H1 (cell line): ENCODE data around the gene SCAP.

Experiments used
- EP300 ChIP-seq, 2 experiments: IDR thresholded peaks; 1 replicate in 1 of 2; 2 replicates in 1 of 2; pipeline ENCODE4 v1.6.1; 2011 to 2012; ENCODE audit warnings: low read depth in 2 of 2, low read length in 2 of 2, mild to moderate bottlenecking in 2 of 2, borderline replicate concordance in 1 of 2, inconsistent platforms in 1 of 2, moderate library complexity in 1 of 2
- EZH2 ChIP-seq: fragments of 200-600 bp; sonication (generic); IDR thresholded peaks from 2 replicates; pipeline ENCODE4 v1.7.1; 2012; ENCODE audit warnings: low read depth, mild to moderate bottlenecking, moderate library complexity, low read length, inconsistent platforms; ENCODE audit not compliant: severe bottlenecking
- POLR2A ChIP-seq, 2 experiments: IDR thresholded peaks; 1 replicate in 1 of 2; 2 replicates in 1 of 2; pipeline ENCODE4 v1.6.1; 2011; ENCODE audit warnings: low read depth in 2 of 2, low read length in 2 of 2, mild to moderate bottlenecking in 2 of 2; ENCODE audit errors: control extremely low read depth in 1 of 2
- POLR2AphosphoS5 ChIP-seq: IDR thresholded peaks from 2 replicates; pipeline ENCODE4 v1.6.1; 2011; ENCODE audit warnings: low read depth, low read length
- RFX5 ChIP-seq: IDR thresholded peaks from 2 replicates; pipeline ENCODE4 v1.6.1; 2011; ENCODE audit warnings: low read depth, low read length, improper control_type of control experiment, borderline replicate concordance
- SP4 ChIP-seq: IDR thresholded peaks from 2 replicates; pipeline ENCODE4 v1.6.1; 2012; ENCODE audit warnings: low read length, inconsistent platforms
- YY1 ChIP-seq: IDR thresholded peaks from 2 replicates; pipeline ENCODE4 v1.6.1; 2011; ENCODE audit warnings: low read depth, mild to moderate bottlenecking, low read length
- TF ChIP-seq, protein P1 (sequence below), 3 experiments: IDR thresholded peaks; 1 replicate in 2 of 3; 2 replicates in 1 of 3; pipeline versions ENCODE4 v1.5.1 to v1.6.1; 2011; ENCODE audit warnings: low read length in 3 of 3, mild to moderate bottlenecking in 3 of 3, inconsistent platforms in 2 of 3, low read depth in 1 of 3, moderate library complexity in 1 of 3; ENCODE audit not compliant: insufficient read depth in 1 of 3; ENCODE audit errors: control extremely low read depth in 1 of 3
- TF ChIP-seq, protein P2 (sequence below): IDR thresholded peaks from 2 replicates; pipeline ENCODE4 v1.6.1; 2011; ENCODE audit warnings: low read length, improper control_type of control experiment

GRCh38 chr3:47394881-47395280 lies 80.9 kb downstream of the SCAP start:
- TF ChIP-seq, protein P1, sequence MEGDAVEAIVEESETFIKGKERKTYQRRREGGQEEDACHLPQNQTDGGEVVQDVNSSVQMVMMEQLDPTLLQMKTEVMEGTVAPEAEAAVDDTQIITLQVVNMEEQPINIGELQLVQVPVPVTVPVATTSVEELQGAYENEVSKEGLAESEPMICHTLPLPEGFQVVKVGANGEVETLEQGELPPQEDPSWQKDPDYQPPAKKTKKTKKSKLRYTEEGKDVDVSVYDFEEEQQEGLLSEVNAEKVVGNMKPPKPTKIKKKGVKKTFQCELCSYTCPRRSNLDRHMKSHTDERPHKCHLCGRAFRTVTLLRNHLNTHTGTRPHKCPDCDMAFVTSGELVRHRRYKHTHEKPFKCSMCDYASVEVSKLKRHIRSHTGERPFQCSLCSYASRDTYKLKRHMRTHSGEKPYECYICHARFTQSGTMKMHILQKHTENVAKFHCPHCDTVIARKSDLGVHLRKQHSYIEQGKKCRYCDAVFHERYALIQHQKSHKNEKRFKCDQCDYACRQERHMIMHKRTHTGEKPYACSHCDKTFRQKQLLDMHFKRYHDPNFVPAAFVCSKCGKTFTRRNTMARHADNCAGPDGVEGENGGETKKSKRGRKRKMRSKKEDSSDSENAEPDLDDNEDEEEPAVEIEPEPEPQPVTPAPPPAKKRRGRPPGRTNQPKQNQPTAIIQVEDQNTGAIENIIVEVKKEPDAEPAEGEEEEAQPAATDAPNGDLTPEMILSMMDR (IDR thresholded peaks at IDR 0.05; ENCODE audit: control extremely low read depth in 1 of 3, insufficient read depth in 1 of 3, low read depth in 1 of 3, low read length in 3 of 3), result no peak
- TF ChIP-seq SP4 (no peak), EP300 (IDR thresholded peaks at IDR 0.05; ENCODE audit: borderline replicate concordance in 1 of 2, low read depth in 2 of 2, low read length in 2 of 2) (no peak), EZH2 (no peak), RFX5 (no peak), YY1 (no peak), POLR2A (IDR thresholded peaks at IDR 0.05; ENCODE audit: control extremely low read depth in 1 of 2, low read depth in 2 of 2, low read length in 2 of 2) (no peak), POLR2AphosphoS5 (no peak)
- TF ChIP-seq, protein P2, sequence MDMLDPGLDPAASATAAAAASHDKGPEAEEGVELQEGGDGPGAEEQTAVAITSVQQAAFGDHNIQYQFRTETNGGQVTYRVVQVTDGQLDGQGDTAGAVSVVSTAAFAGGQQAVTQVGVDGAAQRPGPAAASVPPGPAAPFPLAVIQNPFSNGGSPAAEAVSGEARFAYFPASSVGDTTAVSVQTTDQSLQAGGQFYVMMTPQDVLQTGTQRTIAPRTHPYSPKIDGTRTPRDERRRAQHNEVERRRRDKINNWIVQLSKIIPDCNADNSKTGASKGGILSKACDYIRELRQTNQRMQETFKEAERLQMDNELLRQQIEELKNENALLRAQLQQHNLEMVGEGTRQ, result no peak
